H54 (cell line): ENCODE results near the gene SSB.

ENCODE experiments used
- DNase-seq: peaks from one replicate; pipeline ENCODE4 v3.0.0; 2011; ENCODE audit warnings: low spot score, mixed read lengths; ENCODE audit not compliant: insufficient read length
- FAIRE-seq: peaks from 3 replicates; lab custom pipeline; 2011; peaks lifted over from hg19 to GRCh38; lab: Jason Lieb, UNC
- POLR2A ChIP-seq: IDR thresholded peaks from 2 replicates; pipeline ENCODE4 v1.6.1; 2011; ENCODE audit warnings: low read depth, mild to moderate bottlenecking, low read length

The SSB gene

GRCh38 chr2:169860149-169860548 lies 61.5 kb downstream of the SSB start:
- DNase-seq = no peak
- no peak for FAIRE-seq
- no peak for TF ChIP-seq POLR2A
